PC-9 (cell line): ENCODE results near the gene IHH. TPM values are rescaled to one million over a fixed set of nuclear protein-coding genes. Genes with fewer than 3 reads are reported as not detected.

Source experiments
- BruUV-seq: library from RNA; stranded (reverse); fragments of 400-500 nt; replicated peaks from 2 replicates; lab custom pipeline; 2021; lab: Mats Ljungman, UMichigan
- CTCF ChIA-PET: fragments of 300-600 bp; sonication (Branson Sonifier 250); formaldehyde crosslinking; loops from one replicate; lab custom pipeline; 2022; ENCODE audit warnings: antibody characterized with exemption; lab: Charles Lee
- POLR2A ChIA-PET: fragments of 300-600 bp; sonication (Branson Sonifier 250); formaldehyde crosslinking; loops from one replicate; lab custom pipeline; 2022; ENCODE audit warnings: antibody characterized with exemption; ENCODE audit not compliant: unreplicated experiment; lab: Charles Lee
- DNase-seq, 2 experiments: peaks; one replicate each; pipeline versions ENCODE4 v3.0.0 to v3.0.0-alpha.2; 2015 to 2022; ENCODE audit warnings: mixed read lengths in 1 of 2
- H2AFZ ChIP-seq: fragments of 200-600 bp; sonication (generic); 2 replicates; pipeline ENCODE4 v1.8.1; 2017; ENCODE audit warnings: antibody characterized with exemption
- H3F3A ChIP-seq: fragments of 200-600 bp; sonication (generic); 2 replicates; pipeline ENCODE4 v1.8.1; 2017; ENCODE audit warnings: antibody characterized with exemption, mild to moderate bottlenecking, low read depth; ENCODE audit not compliant: insufficient read depth
- H3K27ac ChIP-seq: fragments of 200-600 bp; sonication (generic); 2 replicates; pipeline ENCODE4 v1.6.1; 2016; ENCODE audit warnings: mixed run types
- H3K27me3 ChIP-seq: fragments of 200-600 bp; sonication (generic); 2 replicates; pipeline ENCODE4 v1.6.1; 2016; ENCODE audit warnings: low read depth, mixed run types; ENCODE audit not compliant: insufficient read depth
- H3K36me3 ChIP-seq: fragments of 200-600 bp; sonication (generic); 2 replicates; pipeline ENCODE4 v1.6.1; 2016; ENCODE audit warnings: low read depth, mixed run types
- H3K4me1 ChIP-seq: fragments of 200-600 bp; sonication (generic); replicated peaks from 2 replicates; pipeline ENCODE4 v1.6.1; 2016; ENCODE audit warnings: mixed run types; ENCODE audit not compliant: insufficient read depth
- H3K4me2 ChIP-seq: fragments of 200-600 bp; sonication (generic); 2 replicates; pipeline ENCODE4 v1.6.1; 2017; ENCODE audit warnings: mixed run types
- H3K4me3 ChIP-seq: fragments of 200-600 bp; sonication (generic); 2 replicates; pipeline ENCODE4 v1.6.1; 2016; ENCODE audit warnings: mixed run types
- H3K79me2 ChIP-seq: fragments of 200-600 bp; sonication (generic); 2 replicates; pipeline ENCODE4 v1.6.1; 2017; ENCODE audit warnings: low read depth, mixed run types
- H3K9me2 ChIP-seq: fragments of 200-600 bp; sonication (generic); 2 replicates; pipeline ENCODE4 v1.8.1; 2017; ENCODE audit warnings: mild to moderate bottlenecking; ENCODE audit not compliant: insufficient read depth
- H3K9me3 ChIP-seq: fragments of 200-600 bp; sonication (generic); 2 replicates; pipeline ENCODE4 v1.8.1; 2016; ENCODE audit warnings: low read depth; ENCODE audit not compliant: insufficient read depth
- H4K20me1 ChIP-seq: fragments of 200-600 bp; sonication (generic); 2 replicates; pipeline ENCODE4 v1.8.1; 2017; ENCODE audit not compliant: insufficient read depth
- EZH2 ChIP-seq: fragments of 200-600 bp; sonication (generic); IDR thresholded peaks from 2 replicates; pipeline ENCODE4 v1.8.0; 2017; ENCODE audit warnings: antibody characterized with exemption, low read depth
- intact Hi-C: fragments of 100-400 bp; cut with micrococcal nuclease; formaldehyde crosslinking; loops from one replicate; pipeline ENCODE4 v1.10.0; 2022; ENCODE audit not compliant: unreplicated experiment
- total RNA-seq: library from RNA; stranded (reverse); gene quantifications from 2 replicates; pipeline ENCODE4 v1.2.3, GENCODE V29; 2021
- TF ChIP-seq, protein P1 (sequence below): fragments of 200-600 bp; sonication (generic); conservative IDR thresholded peaks from 2 replicates; pipeline ENCODE4 v1.6.1; 2017; ENCODE audit warnings: mixed run types, antibody characterized with exemption, mild to moderate bottlenecking, moderate library complexity

The IHH gene
- total RNA-seq, 1 experiment from 2014 or later, result not detected

DNA sequence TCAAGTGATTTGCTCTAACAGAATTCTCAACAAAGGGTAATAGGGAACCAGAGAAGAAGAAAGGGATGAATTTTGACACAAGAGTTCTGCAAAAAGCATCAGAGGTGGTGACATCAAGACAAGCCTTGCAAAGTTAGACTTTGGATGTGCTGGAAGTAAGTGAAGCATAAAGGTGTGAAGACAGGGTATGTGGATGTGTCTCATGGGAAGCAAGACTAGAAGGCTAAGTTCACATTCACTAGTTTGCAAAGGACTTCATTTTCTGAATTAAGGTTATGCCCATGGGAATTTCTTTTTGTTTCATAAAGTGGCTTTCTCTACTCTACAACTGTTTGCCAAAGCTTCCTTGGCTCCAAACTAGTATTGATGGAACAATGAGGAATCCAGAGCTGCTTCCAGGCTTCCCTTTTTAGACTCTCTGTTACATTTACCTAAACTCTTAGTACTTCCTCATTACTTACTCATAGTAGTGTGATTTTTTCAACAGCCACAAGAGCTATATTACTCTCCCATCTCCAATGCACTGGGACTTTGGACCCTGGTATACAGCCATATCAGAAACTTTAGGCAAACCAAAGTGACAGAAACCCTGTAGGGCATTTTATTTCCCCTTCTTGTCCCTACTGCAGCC is 21.1 kb upstream of the IHH start:
- TF ChIP-seq, protein P1, sequence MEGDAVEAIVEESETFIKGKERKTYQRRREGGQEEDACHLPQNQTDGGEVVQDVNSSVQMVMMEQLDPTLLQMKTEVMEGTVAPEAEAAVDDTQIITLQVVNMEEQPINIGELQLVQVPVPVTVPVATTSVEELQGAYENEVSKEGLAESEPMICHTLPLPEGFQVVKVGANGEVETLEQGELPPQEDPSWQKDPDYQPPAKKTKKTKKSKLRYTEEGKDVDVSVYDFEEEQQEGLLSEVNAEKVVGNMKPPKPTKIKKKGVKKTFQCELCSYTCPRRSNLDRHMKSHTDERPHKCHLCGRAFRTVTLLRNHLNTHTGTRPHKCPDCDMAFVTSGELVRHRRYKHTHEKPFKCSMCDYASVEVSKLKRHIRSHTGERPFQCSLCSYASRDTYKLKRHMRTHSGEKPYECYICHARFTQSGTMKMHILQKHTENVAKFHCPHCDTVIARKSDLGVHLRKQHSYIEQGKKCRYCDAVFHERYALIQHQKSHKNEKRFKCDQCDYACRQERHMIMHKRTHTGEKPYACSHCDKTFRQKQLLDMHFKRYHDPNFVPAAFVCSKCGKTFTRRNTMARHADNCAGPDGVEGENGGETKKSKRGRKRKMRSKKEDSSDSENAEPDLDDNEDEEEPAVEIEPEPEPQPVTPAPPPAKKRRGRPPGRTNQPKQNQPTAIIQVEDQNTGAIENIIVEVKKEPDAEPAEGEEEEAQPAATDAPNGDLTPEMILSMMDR, result no peak
- TF ChIP-seq EZH2, result no peak
- no peaks in the 10 kb centered on the region for H3F3A ChIP-seq
- no peak for DNase-seq
- no peak overlapping the region for H2AFZ ChIP-seq
- H3K36me3 ChIP-seq, result no peaks in the 10 kb centered on the region
- H3K4me2 ChIP-seq, result no peak overlapping the region
- H3K27ac ChIP-seq, result no peak overlapping the region
- intact Hi-C loops, result no loop called here
- no peaks in the 10 kb centered on the region for H3K4me1 ChIP-seq
- H3K9me2 ChIP-seq, result no peaks in the 10 kb centered on the region
- H3K27me3 ChIP-seq, result no peaks in the 10 kb centered on the region
- no peaks in the 10 kb centered on the region for H4K20me1 ChIP-seq
- no TSS peak for BruUV-seq
- no peak overlapping the region for H3K4me3 ChIP-seq
- ChIA-PET CTCF (interaction anchor here (0.6 to 0.7 kb wide), 2 partner anchors 52 to 442 kb away, joined by 3 to 4 read pairs; no protein-coding TSS in a partner anchor), POLR2A (interaction anchor here (0.7 kb wide), 1 partner anchor 14 kb away, joined by 3 read pairs; no protein-coding TSS in a partner anchor)
- no peaks in the 10 kb centered on the region for H3K9me3 ChIP-seq
- H3K79me2 ChIP-seq, result no peaks in the 10 kb centered on the region

DNA sequence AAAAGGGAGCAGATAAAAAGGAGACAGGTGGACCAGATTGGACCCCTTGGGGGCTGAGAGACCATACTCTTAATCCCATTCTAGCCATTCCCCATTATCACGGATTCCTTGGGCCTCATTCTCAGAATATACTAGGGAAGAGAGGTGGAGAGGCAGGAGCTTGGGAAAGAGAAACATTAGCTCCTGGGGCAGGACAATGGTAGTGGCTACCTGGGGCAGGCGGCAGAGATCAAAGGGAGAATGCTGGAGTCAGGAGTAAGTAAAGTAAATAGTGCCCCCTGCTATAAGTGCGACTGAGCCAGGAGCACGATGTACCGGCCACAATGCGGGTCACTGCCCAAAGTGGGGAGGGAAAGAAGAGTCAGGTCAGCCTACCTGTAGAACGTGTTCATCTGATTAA is 20.4 kb upstream of the IHH start:
- Histone ChIP-seq H3K27me3 (no peaks in the 10 kb centered on the region), H3K4me3 (no peak overlapping the region), H4K20me1 (no peaks in the 10 kb centered on the region), H2AFZ (no peak overlapping the region), H3K4me2 (no peak overlapping the region), H3K79me2 (no peaks in the 10 kb centered on the region), H3K9me2 (no peaks in the 10 kb centered on the region), H3K36me3 (no peaks in the 10 kb centered on the region), H3K9me3 (no peaks in the 10 kb centered on the region), H3K4me1 (no peaks in the 10 kb centered on the region), H3K27ac (no peak overlapping the region), H3F3A (no peaks in the 10 kb centered on the region)
- TF ChIP-seq, protein P1, result no peak
- intact Hi-C loops, result no loop called here
- CTCF ChIA-PET, result no interaction called here
- POLR2A ChIA-PET, result no interaction called here
- DNase-seq, result no peak
- no TSS peak for BruUV-seq

DNA sequence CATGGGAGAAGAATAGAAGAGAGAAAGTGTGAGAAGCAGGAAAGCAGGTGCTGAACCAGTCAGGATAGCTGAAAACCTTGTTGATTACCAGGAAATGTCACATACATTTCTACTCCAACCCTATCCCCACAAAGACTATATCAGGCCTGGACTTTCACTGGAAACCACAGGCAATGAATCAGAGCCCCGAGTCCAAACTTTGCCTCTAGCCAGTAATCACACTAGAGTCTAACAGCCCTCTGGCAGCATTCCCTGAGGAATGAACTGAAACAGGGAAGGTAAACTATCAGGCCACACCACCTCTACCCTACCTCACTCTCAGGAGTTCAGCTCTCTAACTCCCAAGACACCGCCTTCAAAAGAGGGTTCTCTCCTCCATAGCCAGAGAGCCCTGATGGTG is 18.7 kb upstream of the IHH start:
- no peaks in the 10 kb centered on the region for H3K9me2 ChIP-seq
- H3K36me3 ChIP-seq, result no peaks in the 10 kb centered on the region
- H3K4me2 ChIP-seq, result no peak overlapping the region
- CTCF ChIA-PET, result no interaction called here
- TF ChIP-seq EZH2, result no peak
- TF ChIP-seq, protein P1, result no peak
- no peaks in the 10 kb centered on the region for H4K20me1 ChIP-seq
- no peak for DNase-seq
- no peaks in the 10 kb centered on the region for H3K9me3 ChIP-seq
- no peak overlapping the region for H2AFZ ChIP-seq
- H3K27me3 ChIP-seq, result no peaks in the 10 kb centered on the region
- no peak overlapping the region for H3K4me3 ChIP-seq
- H3F3A ChIP-seq, result no peaks in the 10 kb centered on the region
- BruUV-seq, result no TSS peak
- H3K27ac ChIP-seq, result no peak overlapping the region
- H3K79me2 ChIP-seq, result no peaks in the 10 kb centered on the region
- POLR2A ChIA-PET, result no interaction called here
- no peaks in the 10 kb centered on the region for H3K4me1 ChIP-seq
- intact Hi-C loops, result no loop called here
